ENCODE data around the gene NPM1. TPM values are rescaled to one million over a fixed set of nuclear protein-coding genes. Genes with fewer than 3 reads are reported as not detected.

Gene NPM1
- total RNA-seq, 1 donor from 2014 or later: 1,478 TPM

DNA sequence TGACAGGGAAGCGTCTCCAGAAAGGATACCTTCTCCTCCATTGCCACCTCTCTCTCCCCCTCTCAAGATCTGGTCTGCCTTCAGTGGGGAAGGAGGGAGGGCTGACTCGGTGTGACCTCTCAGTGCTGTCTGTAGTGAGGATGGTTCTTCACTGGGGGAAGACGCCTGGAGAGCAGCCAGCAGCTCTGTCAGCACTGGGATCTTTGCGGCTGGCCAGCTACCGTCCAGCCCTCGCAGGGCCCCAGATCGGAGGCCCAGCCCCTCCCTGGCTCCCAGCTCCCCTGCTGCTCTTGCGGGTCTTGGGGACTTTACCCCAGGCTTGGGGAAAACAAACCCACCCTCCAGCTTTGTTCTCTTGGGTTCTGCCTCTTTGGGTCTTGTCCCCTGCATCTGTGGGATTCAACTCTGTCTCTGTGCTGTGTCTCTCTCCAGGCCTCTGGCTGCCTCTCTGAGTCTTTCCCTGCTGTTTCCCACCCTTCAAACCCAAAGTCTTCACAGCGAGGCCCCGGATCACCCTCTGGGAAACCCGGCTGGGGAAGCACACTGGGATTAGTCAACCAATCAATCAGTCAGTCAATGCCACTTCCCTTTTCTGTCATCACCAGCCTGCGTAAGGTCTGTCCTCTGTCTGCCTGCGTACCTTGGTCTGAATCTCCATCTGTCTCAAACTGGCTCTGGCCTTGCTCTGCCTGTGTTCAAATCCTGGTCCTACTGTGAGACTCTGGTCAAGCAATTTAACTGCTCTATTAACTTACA, 54.8 kb downstream of the NPM1 start:
- intact Hi-C loops (cut with micrococcal nuclease): no loop called here

GRCh38 chr5:171444582-171444981, 56.9 kb downstream of the NPM1 start:
- intact Hi-C loops (cut with micrococcal nuclease): no loop called here

DNA sequence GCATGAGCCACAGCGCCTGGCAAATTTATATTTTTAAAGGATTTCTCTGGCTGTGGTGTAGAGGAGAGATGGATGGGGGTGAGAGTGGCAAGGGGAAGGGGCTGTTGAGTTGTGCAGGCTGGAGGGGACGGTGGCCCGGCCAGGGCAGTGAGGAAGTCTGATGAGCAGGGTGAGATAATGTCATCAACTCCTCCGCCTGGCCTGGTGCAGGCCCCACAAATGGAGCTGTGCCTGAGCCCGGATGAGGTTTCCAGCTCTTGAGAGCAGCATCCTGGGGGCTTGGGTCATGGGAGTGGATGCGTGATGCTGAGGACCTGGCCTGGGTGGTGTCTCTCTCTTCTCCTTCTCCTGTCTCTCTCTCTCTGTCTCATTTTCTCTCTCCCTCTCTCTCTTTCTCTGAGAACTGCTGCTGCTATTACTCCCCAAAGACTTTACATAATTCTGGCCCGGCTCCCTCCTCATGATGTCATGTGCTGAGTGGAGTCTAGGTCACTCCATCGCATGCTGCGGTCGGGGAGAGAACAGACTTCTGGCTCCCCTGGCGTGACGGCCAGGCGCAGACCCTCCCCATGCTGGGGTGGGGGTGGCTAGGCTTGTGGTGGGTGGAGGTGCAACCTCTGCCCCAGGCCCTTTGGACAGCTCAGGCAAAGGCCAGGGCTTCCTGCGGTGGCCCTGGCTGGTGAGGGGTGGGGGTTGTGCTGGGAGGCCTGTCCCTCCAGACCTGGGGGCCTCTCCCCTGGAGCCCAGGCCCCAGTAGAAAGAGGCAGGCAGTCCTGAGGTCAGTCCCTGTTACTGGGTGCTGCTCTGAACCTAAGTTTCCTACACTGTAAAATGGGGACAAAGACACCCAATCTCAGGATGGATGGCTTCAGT, 58.2 kb downstream of the NPM1 start:
- intact Hi-C loops (cut with micrococcal nuclease): no loop called here

DNA sequence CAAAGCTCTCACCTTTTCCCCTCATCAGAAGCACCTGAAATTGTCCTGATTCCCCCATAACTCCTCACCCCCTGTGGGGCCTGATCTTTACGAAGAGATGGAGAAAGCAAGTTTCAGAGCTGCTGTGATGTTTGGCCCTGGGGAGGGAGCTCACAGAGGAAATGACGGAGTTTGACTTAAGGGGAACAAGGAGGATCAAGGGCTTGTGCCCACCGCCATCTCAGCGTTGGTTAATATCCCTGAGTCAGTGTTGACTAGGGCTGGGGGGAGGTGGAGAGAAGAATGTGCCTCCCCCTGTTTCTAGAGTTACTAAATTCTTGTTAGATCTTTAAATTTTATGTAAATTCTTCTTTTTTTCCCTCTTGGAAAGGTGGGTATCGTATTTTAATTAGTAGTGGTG, 59.6 kb downstream of the NPM1 start:
- intact Hi-C loops (cut with micrococcal nuclease): no loop called here

DNA sequence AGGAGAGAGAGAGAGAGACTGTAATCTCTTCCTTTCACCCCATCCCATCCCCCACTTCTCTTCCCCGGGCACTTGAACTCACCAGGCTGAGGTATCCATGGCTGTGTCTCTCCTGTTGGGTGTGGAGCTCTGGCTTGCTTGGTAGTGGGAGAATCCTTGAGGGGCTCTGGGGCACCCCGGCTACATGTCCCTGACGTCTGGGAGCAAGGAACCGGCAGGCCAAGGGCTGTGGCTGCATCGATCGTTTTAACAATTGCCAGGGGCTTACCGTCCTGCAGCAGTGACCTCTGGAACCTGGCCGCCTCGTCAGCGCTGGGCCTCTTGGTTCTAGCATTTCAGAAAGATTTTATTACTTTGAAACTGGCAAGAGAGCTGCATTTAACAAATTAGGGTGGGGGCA, 61.8 kb downstream of the NPM1 start:
- intact Hi-C loops (cut with micrococcal nuclease): no loop called here

DNA sequence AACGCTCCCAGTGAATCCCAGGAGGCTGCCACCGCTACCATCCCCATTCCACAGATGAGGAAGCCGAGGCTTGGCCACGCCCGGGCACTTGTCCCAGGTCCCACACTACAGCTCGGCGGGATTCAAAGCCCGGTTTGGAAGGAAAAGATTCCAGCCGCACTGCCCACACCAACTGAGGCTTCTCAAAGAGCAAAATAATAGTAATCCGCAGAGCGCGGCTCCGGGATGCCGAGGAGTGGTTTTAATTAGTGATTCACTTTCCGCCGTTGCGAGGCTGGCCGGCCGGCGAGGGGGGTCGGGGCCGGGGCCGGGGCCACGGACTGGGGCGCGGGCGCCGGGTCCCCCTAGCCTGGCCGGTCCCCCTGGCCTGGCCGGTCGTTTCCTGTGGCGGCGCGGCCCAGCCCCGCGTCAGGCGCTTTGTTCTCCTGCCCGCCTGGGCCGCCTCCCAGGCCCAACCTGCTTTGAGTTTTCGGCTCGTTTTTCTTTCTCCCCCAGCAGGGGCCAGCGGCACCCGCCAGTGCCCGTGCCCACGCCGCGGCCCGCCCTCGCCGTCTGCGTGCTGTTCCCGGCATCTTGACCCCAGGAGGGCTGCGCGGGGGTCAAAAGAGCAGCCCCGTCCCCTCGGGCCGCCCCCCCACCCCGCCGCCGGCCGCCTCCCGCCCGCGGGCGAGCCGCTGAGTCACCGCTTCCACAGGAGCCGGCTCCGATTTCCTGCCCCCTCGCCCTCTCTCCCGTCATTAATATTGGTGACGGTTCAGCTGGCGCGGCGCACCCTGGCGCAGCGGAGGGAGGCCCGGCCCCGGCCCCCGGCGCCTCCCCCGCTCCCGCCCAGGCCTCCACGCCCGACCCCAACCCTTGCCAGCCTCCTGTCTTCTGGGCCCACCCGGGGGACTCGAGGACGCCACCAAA, 63.0 kb downstream of the NPM1 start:
- intact Hi-C loops (cut with micrococcal nuclease): no loop called here

- intact Hi-C loops (cut with micrococcal nuclease): no loop called here
Measured at GRCh38 chr5:171451421-171451820, 63.8 kb downstream of the NPM1 start.

- intact Hi-C loops (cut with micrococcal nuclease): no loop called here
Measured at GRCh38 chr5:171453056-171453725, 65.5 kb downstream of the NPM1 start.

- intact Hi-C loops (cut with micrococcal nuclease): no loop called here
Measured at GRCh38 chr5:171453988-171454387, 66.3 kb downstream of the NPM1 start.

DNA sequence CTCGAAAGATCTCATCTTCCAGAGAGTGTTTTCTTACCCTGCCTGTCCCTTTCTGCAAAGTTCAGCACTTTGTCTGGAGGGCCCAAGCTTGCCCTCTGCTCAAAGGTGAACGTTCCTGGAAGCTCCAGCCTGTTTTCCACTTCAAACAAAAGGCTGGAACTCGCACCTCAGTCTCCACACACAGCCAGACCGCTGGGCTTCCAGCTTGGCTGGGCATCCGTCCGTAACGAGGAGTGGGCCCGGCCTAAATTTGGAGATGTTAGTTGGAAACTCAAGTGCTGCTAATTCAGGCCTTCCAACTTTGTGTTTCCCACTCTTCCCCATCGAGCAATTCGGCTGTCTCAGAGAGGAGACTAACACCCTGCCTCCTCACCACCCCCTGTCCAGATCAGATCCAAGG, 66.9 kb downstream of the NPM1 start:
- intact Hi-C loops (cut with micrococcal nuclease): no loop called here

- intact Hi-C loops (cut with micrococcal nuclease): no loop called here
Measured at GRCh38 chr5:171455522-171455921, 67.9 kb downstream of the NPM1 start.

DNA sequence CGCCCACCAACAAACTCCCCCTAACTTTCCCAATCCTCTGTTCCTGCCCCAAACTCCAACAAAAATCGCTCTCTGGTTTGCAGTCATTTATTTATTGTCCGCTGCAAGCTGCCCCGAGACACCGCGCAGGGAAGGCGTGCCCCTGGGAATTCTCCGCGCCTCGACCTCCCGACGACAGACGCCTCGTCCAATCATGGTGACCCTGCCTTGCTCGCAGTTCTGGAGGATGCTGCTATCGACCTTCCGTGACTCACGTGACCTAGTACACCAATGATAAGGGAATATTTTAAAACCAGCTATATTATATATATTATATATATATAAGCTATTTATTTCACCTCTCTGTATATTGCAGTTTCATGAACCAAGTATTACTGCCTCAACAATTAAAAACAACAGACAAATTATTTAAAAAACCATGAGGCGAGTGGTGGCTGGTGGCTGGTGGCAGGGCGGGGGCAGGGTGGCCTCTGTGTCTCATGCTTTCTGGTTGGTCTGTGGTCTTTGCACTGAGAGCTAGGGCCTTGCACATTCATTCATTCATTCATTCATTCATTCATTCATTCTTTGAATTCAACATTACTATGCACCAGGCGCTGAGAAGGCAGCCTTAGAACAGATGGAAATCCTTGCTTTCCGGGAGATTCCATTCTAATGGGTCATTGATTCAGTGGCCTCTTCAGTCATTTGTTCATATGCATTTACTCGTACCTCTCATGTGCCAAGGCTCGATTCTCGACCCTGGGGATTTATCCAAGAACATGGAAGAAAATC, 69.7 kb downstream of the NPM1 start:
- intact Hi-C loops (cut with micrococcal nuclease): no loop called here

DNA sequence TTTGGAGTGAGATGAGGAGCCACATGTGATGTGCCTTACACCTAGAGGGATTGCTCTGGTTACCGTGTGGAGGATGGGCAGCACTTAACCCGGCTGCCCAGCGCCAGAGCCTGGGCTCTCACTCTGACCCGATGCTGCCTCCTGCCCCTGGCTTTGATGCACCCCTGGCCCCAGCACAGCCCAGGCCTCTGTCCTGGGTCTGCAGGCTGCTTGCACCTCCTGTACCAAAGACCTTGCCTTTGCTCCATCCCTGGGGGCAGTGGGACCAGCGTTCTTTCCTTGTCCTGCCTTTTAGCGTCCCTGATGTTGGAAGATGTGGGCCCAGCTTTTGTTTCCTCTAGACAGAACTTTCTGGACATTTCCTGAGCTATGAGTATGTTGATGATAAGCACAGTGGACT, 72.2 kb downstream of the NPM1 start:
- intact Hi-C loops (cut with micrococcal nuclease): no loop called here

Other genes starting within 250 kb of the NPM1 start
- not detected in 2 replicates for gene TLX3, start 78.6 kb upstream of the NPM1 start, total RNA-seq
- gene FGF18, start 31.8 kb downstream of the NPM1 start, total RNA-seq: 0.20 TPM in 1 of 2 replicates, not detected in the other

Measured in T-helper 2 cell treated with Interferon-gamma antibody and Interleukin-4, amounts not matched to agents 100 ng/mL and 5 ng/mL, for 36 hours (primary cell).